NOMO-1 (cell line): ENCODE results near the gene HTRA2.
"Not testable (repeated sequence)": the region's sequence is repeated elsewhere in the genome, so short reads cannot be mapped to it uniquely, and the experiment has no call there.

Source experiments
- DNase-seq, 2 experiments: peaks; one replicate each; lab custom pipeline; 2025; ENCODE audit not compliant: unreplicated experiment in 2 of 2; lab: John Stamatoyannopoulos, UW

Gene HTRA2

GRCh38 chr2:74529357-74530238 lies at the start of gene HTRA2, which contains the start of gene AUP1:
HTRA2 (plus strand) TSS chr2:74529933; CDS start chr2:74530007, 74 bp downstream.
AUP1 (minus strand) TSS chr2:74529706; CDS start chr2:74529629, 77 bp downstream.
- peak; percentile 96 to 98 for DNase-seq

GRCh38 chr2:74481431-74481830 lies 48.3 kb upstream of the HTRA2 start:
- DNase-seq = no peak

GRCh38 chr2:74481961-74482800 lies 47.6 kb upstream of the HTRA2 start:
- peak; percentile 67 to 75 for DNase-seq

GRCh38 chr2:74482801-74483674 lies 46.7 kb upstream of the HTRA2 start, which contains the start of the genes CCDC142 and TTC31:
CCDC142 (minus strand) TSS chr2:74482998; CDS start chr2:74482837, 161 bp downstream.
TTC31 (plus strand) TSS chr2:74483081; CDS start chr2:74483096, 15 bp downstream.
- DNase-seq = peak; percentile 94 to 97

GRCh38 chr2:74483675-74484164 lies 46.0 kb upstream of the HTRA2 start:
- not testable (repeated sequence) for DNase-seq

- DNase-seq = no peak
These were observed 43.6 kb upstream of the HTRA2 start for GRCh38 chr2:74486141-74486540.

GRCh38 chr2:74488643-74489481 lies 40.9 kb upstream of the HTRA2 start:
- no peak for DNase-seq

- no peak for DNase-seq
These were observed 39.8 kb upstream of the HTRA2 start for GRCh38 chr2:74489906-74490305.

- DNase-seq = no peak
These were observed 37.8 kb upstream of the HTRA2 start for GRCh38 chr2:74491648-74492544.

- DNase-seq = no peak
These were observed 36.2 kb upstream of the HTRA2 start for GRCh38 chr2:74493546-74493945.

- DNase-seq = no peak
These were observed 34.3 kb upstream of the HTRA2 start for GRCh38 chr2:74495440-74495839.

- DNase-seq = no peak
These were observed 32.5 kb upstream of the HTRA2 start for GRCh38 chr2:74496997-74497776.

- DNase-seq = no peak
These were observed 31.8 kb upstream of the HTRA2 start for GRCh38 chr2:74497777-74498499.

- DNase-seq = no peak
These were observed 31.1 kb upstream of the HTRA2 start for GRCh38 chr2:74498500-74499266.

GRCh38 chr2:74499267-74499939 lies 30.3 kb upstream of the HTRA2 start, which contains the start of gene LBX2:
LBX2 (minus strand) TSS chr2:74499603; CDS start chr2:74499537, 66 bp downstream.
- no peak for DNase-seq
